ENCODE data around the gene DNAI7. TPM values are rescaled to one million over a fixed set of nuclear protein-coding genes. Genes with fewer than 3 reads are reported as not detected.

The DNAI7 gene, protein sequence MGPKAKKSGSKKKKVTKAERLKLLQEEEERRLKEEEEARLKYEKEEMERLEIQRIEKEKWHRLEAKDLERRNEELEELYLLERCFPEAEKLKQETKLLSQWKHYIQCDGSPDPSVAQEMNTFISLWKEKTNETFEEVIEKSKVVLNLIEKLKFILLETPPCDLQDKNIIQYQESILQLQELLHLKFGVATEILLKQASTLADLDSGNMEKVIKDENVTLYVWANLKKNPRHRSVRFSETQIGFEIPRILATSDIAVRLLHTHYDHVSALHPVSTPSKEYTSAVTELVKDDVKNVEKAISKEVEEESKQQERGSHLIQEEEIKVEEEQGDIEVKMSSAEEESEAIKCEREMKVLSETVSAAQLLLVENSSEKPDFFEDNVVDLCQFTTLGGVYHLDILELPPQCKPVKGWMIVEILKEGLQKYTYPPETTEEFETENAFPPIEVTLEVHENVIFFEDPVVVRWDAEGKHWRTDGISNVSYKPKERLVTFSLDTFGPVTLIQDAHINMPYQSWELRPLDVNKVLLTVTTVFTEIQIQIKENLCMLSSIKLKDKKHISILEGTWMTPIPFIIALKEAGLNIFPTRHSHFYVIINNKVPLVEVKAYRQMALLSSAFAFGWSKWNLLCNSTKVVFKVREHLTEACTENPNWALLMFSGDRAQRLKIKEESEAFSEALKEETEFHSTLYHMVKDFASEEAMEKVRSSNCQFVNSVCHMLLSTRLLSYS
- total RNA-seq = under 0.01 and 0.28 TPM in 2 replicates

DNA sequence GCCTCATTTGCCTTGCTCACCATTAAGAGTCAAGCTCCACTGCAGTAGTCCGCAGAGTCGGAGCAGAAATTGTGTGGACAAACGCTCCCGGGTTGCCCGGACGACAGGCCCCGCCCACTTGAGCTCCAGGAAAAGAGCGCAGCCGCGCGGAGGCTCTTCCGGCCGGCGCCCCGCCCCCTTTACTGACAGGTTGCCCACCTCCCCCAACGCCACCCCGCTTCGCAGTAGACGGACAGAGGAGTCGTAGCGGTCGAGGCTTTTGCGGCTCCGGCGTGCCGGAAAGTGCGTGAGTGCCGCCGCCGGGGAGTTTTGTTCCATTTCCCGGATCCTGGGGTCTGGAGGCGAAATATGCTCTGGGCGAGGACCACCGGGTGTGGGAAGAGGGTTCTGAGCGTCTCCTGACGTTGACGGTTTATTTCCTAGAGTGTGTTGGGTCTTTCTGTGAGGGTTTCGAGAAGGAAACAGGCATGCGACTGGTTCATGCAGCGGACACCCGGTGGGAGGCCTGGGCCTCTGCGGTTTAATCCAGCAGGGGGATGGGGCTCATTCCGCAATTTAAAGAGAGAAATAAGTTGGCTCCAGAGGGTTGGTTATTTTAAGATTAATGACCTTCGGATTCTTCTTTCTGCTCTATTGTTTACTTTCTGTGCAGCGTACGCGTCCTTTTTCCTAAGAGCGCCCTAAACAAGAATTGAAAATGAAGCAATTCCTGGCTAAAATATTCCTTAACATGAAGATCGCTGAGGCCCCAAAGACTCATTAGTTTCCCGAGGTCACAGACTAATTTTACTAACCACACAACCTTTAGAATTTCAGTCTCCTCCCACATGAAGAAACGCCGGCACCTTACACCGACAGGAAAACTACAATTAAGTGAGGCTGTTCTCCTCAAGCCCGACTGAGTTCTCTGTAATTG lies at the start of gene DNAI7, which contains the start of gene ETFRF1:
TSS of gene DNAI7 (minus strand) at position 105 of the 916 bp plus-strand sequence. CDS start at position 23, 82 bp downstream.
TSS of gene ETFRF1 (plus strand) at position 182 of the 916 bp plus-strand sequence. CDS start 8,720 bp downstream, outside the sequence.

Other genes starting within 250 kb of the DNAI7 start
- 185 and 186 TPM in 2 replicates for gene BCAT1, start 246.1 kb downstream of the DNAI7 start, total RNA-seq
- 13.2 and 20.6 TPM in 2 replicates for gene ETFRF1, start 77 bp upstream of the DNAI7 start, total RNA-seq
- 9.9 and 17.3 TPM in 2 replicates for gene KRAS, start 55.8 kb upstream of the DNAI7 start, total RNA-seq